G401 (cell line): ENCODE measurements around the gene SETD1B. TPM values are rescaled to one million over a fixed set of nuclear protein-coding genes. Genes with fewer than 3 reads are reported as not detected.

Experiments
- DNase-seq: peaks from one replicate; pipeline ENCODE4 v3.0.0-alpha.2; 2015; ENCODE audit warnings: low spot score
- in situ Hi-C: cut with HindIII; loops from 2 replicates; pipeline ENCODE4 v1.10.0; 2016; ENCODE audit warnings: low sequenced_read_pairs, mixed read lengths
- total RNA-seq: library from RNA; depleted of rRNA; stranded (reverse); fragments of >200 nt; shearing (Covaris generic); gene quantifications from 2 replicates; pipeline ENCODE4 v1.2.3, GENCODE V29; 2014

The SETD1B gene
- total RNA-seq, 1 experiment from 2014 or later = 2.8 TPM

GRCh38 chr12:121793440-121793837 lies 10.4 kb upstream of the SETD1B start, which contains the start of gene RHOF:
TSS of gene RHOF (minus strand) at chr12:121793688. CDS start at chr12:121793633, 55 bp downstream.
- in situ Hi-C loops = no loop called here
- no peak for DNase-seq

GRCh38 chr12:121793838-121794533 lies 9.8 kb upstream of the SETD1B start:
- peak; percentile 93 for DNase-seq

GRCh38 chr12:121794534-121795033 lies 9.2 kb upstream of the SETD1B start:
- in situ Hi-C loops = no loop called here

More at GRCh38 chr12:121793838-121794533, 9.8 kb upstream of the SETD1B start:
- in situ Hi-C loops = no loop called here

GRCh38 chr12:121795034-121795968 lies 8.5 kb upstream of the SETD1B start:
- in situ Hi-C loops = no loop called here
- peak; percentile 94 for DNase-seq

More at GRCh38 chr12:121794534-121795033, 9.2 kb upstream of the SETD1B start:
- no peak for DNase-seq

- peak; percentile 77 for DNase-seq
- in situ Hi-C loops = no loop called here
Measured at GRCh38 chr12:121796855-121797751, 6.7 kb upstream of the SETD1B start.

- DNase-seq = peak; percentile 51
- in situ Hi-C loops = no loop called here
Measured at GRCh38 chr12:121797937-121798786, 5.6 kb upstream of the SETD1B start.

- in situ Hi-C loops = no loop called here
- no peak for DNase-seq
Measured at GRCh38 chr12:121798787-121799155, 5.0 kb upstream of the SETD1B start.

GRCh38 chr12:121799156-121799841 lies 4.5 kb upstream of the SETD1B start:
- in situ Hi-C loops = no loop called here
- peak; percentile 77 for DNase-seq

- in situ Hi-C loops = no loop called here
- DNase-seq = peak; percentile 55
Measured at GRCh38 chr12:121799842-121800693, 3.7 kb upstream of the SETD1B start.

GRCh38 chr12:121800694-121801594 lies 2.9 kb upstream of the SETD1B start:
- in situ Hi-C loops = no loop called here
- DNase-seq = peak; percentile 82

GRCh38 chr12:121801595-121802484 lies 2.0 kb upstream of the SETD1B start:
- in situ Hi-C loops = no loop called here
- DNase-seq = peak; percentile 58

GRCh38 chr12:121802485-121802842 lies 1.3 kb upstream of the SETD1B start:
- in situ Hi-C loops = no loop called here
- DNase-seq = no peak

- in situ Hi-C loops = no loop called here
- peak; percentile 98 for DNase-seq
Measured at GRCh38 chr12:121802843-121803698, 738 bp upstream of the SETD1B start.
